ENCODE results near the gene C9orf50.
"Not testable (repeated sequence)": the region's sequence is repeated elsewhere in the genome, so short reads cannot be mapped to it uniquely, and the experiment has no call there.

Gene C9orf50

GRCh38 chr9:129594632-129595031 lies 26.3 kb downstream of the C9orf50 start:
- Histone ChIP-seq H3K36me3 (ENCODE audit: control insufficient read depth, insufficient read depth, low read length) (no peaks in the 10 kb centered on the region), H3K4me3 (replicated peaks; ENCODE audit: low read depth, low read length) (no peak overlapping the region), H3K27me3 (replicated peaks; ENCODE audit: control insufficient read depth, insufficient read depth, low read length) (no peaks in the 10 kb centered on the region; the same call in 1 of the 2 replicates)
- TF ChIP-seq, protein P1, sequence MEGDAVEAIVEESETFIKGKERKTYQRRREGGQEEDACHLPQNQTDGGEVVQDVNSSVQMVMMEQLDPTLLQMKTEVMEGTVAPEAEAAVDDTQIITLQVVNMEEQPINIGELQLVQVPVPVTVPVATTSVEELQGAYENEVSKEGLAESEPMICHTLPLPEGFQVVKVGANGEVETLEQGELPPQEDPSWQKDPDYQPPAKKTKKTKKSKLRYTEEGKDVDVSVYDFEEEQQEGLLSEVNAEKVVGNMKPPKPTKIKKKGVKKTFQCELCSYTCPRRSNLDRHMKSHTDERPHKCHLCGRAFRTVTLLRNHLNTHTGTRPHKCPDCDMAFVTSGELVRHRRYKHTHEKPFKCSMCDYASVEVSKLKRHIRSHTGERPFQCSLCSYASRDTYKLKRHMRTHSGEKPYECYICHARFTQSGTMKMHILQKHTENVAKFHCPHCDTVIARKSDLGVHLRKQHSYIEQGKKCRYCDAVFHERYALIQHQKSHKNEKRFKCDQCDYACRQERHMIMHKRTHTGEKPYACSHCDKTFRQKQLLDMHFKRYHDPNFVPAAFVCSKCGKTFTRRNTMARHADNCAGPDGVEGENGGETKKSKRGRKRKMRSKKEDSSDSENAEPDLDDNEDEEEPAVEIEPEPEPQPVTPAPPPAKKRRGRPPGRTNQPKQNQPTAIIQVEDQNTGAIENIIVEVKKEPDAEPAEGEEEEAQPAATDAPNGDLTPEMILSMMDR (IDR thresholded peaks at IDR 0.05; ENCODE audit: insufficient read depth, low read length, poor library complexity, severe bottlenecking) = no peak
- DNase-seq (ENCODE audit: extremely low read depth, insufficient read length) = no peak

GRCh38 chr9:129592790-129593189 lies 28.1 kb downstream of the C9orf50 start:
- H3K4me3 ChIP-seq (replicated peaks; ENCODE audit: low read depth, low read length); H3K36me3 ChIP-seq (ENCODE audit: control insufficient read depth, insufficient read depth, low read length); DNase-seq (ENCODE audit: extremely low read depth, insufficient read length); H3K27me3 ChIP-seq (replicated peaks; ENCODE audit: control insufficient read depth, insufficient read depth, low read length): not testable (repeated sequence)

GRCh38 chr9:129591916-129592315 lies 29.0 kb downstream of the C9orf50 start:
- H3K36me3 ChIP-seq (ENCODE audit: control insufficient read depth, insufficient read depth, low read length) = no peaks in the 10 kb centered on the region
- no peak for DNase-seq (ENCODE audit: extremely low read depth, insufficient read length)
- H3K4me3 ChIP-seq (replicated peaks; ENCODE audit: low read depth, low read length) = no peak overlapping the region
- TF ChIP-seq, protein P1 (IDR thresholded peaks at IDR 0.05; ENCODE audit: insufficient read depth, low read length, poor library complexity, severe bottlenecking) = no peak
- H3K27me3 ChIP-seq (replicated peaks; ENCODE audit: control insufficient read depth, insufficient read depth, low read length) = no peaks in the 10 kb centered on the region

DNA sequence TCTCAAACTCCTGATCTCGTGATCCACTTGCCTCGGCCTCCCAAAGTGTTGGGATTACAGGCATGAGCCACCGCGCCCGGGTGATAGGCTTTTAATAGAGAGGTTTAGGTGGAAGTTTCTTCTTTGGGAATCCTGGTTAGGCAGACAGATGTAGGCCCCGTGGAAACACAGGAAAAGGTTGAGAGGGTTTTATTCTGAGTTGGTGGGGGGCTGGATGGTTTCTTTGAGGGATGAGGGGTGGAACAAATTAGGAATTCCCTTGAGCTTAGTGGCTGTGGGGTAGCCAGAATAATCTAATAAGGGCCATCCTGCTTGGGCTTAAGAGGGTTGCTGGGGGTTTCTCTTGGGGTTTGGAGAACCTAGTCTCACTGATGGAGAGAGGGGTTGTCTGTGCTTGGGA lies 30.4 kb downstream of the C9orf50 start:
- TF ChIP-seq, protein P1 (IDR thresholded peaks at IDR 0.05; ENCODE audit: insufficient read depth, low read length, poor library complexity, severe bottlenecking) = no peak
- Histone ChIP-seq H3K4me3 (replicated peaks; ENCODE audit: low read depth, low read length) (no peak overlapping the region), H3K27me3 (replicated peaks; ENCODE audit: control insufficient read depth, insufficient read depth, low read length) (no peaks in the 10 kb centered on the region), H3K36me3 (ENCODE audit: control insufficient read depth, insufficient read depth, low read length) (no peaks in the 10 kb centered on the region)
- no peak for DNase-seq (ENCODE audit: extremely low read depth, insufficient read length)

- Histone ChIP-seq H3K4me3 (replicated peaks; ENCODE audit: low read depth, low read length) (no peak overlapping the region), H3K36me3 (ENCODE audit: control insufficient read depth, insufficient read depth, low read length) (no peaks in the 10 kb centered on the region), H3K27me3 (replicated peaks; ENCODE audit: control insufficient read depth, insufficient read depth, low read length) (no peaks in the 10 kb centered on the region)
- no peak for DNase-seq (ENCODE audit: extremely low read depth, insufficient read length)
- TF ChIP-seq, protein P1 (IDR thresholded peaks at IDR 0.05; ENCODE audit: insufficient read depth, low read length, poor library complexity, severe bottlenecking) = no peak
Measured at GRCh38 chr9:129587487-129588262, 33.2 kb downstream of the C9orf50 start.

GRCh38 chr9:129586685-129587084 lies 34.2 kb downstream of the C9orf50 start:
- no peaks in the 10 kb centered on the region for H3K36me3 ChIP-seq (ENCODE audit: control insufficient read depth, insufficient read depth, low read length)
- no peak for DNase-seq (ENCODE audit: extremely low read depth, insufficient read length)
- no peak overlapping the region for H3K4me3 ChIP-seq (replicated peaks; ENCODE audit: low read depth, low read length)
- H3K27me3 ChIP-seq (replicated peaks; ENCODE audit: control insufficient read depth, insufficient read depth, low read length) = no peaks in the 10 kb centered on the region
- TF ChIP-seq, protein P1 (IDR thresholded peaks at IDR 0.05; ENCODE audit: insufficient read depth, low read length, poor library complexity, severe bottlenecking) = no peak
